RPMI8226 (cell line): Measurements from ENCODE around the gene RPH3AL.
A peak's percentile ranks its signal among the peaks of the same experiment; 100 is the strongest.
"Not testable (repeated sequence)": the region's sequence is repeated elsewhere in the genome, so short reads cannot be mapped to it uniquely, and the experiment has no call there.

ENCODE experiments used
- DNase-seq: peaks from one replicate; pipeline ENCODE4 v3.0.0-alpha.2; 2015

The RPH3AL gene

GRCh38 chr17:215563-216478 is 136.8 kb downstream of the RPH3AL start:
- not testable (repeated sequence) for DNase-seq

- DNase-seq = no peak
Measured at GRCh38 chr17:214881-215331, 137.7 kb downstream of the RPH3AL start.

GRCh38 chr17:213286-214105 is 139.1 kb downstream of the RPH3AL start:
- no peak for DNase-seq

GRCh38 chr17:210402-210801 is 142.2 kb downstream of the RPH3AL start:
- no peak for DNase-seq

- DNase-seq = no peak
Measured at GRCh38 chr17:208429-208828, 144.2 kb downstream of the RPH3AL start.

- no peak for DNase-seq
Measured at GRCh38 chr17:207775-208174, 144.8 kb downstream of the RPH3AL start.

GRCh38 chr17:206941-207560 is 145.6 kb downstream of the RPH3AL start:
- DNase-seq = no peak

- not testable (repeated sequence) for DNase-seq
Measured at GRCh38 chr17:206484-206883, 146.1 kb downstream of the RPH3AL start.

- no peak for DNase-seq
Measured at GRCh38 chr17:205817-206216, 146.8 kb downstream of the RPH3AL start.

GRCh38 chr17:205148-205669 is 147.4 kb downstream of the RPH3AL start:
- no peak for DNase-seq

- DNase-seq = no peak
Measured at GRCh38 chr17:204427-205147, 148.0 kb downstream of the RPH3AL start.

- DNase-seq = no peak
Measured at GRCh38 chr17:202501-202951, 150.1 kb downstream of the RPH3AL start.

GRCh38 chr17:201736-202135 is 150.9 kb downstream of the RPH3AL start:
- DNase-seq = not testable (repeated sequence)

- not testable (repeated sequence) for DNase-seq
Measured at GRCh38 chr17:201257-201656, 151.3 kb downstream of the RPH3AL start.

GRCh38 chr17:200586-200985 is 152.0 kb downstream of the RPH3AL start:
- DNase-seq = no peak

- peak; percentile 64 for DNase-seq
Measured at GRCh38 chr17:199806-200545, 152.6 kb downstream of the RPH3AL start.

- DNase-seq = no peak
Measured at GRCh38 chr17:199191-199604, 153.4 kb downstream of the RPH3AL start.

GRCh38 chr17:198225-198624 is 154.4 kb downstream of the RPH3AL start:
- DNase-seq = not testable (repeated sequence)

- DNase-seq = no peak
Measured at GRCh38 chr17:197352-197751, 155.3 kb downstream of the RPH3AL start.

GRCh38 chr17:194828-195602 is 157.6 kb downstream of the RPH3AL start:
- DNase-seq = peak; percentile 15
